Activated gamma-delta T cell treated with Interleukin-2 at 50 U/mL for 16 hours (primary cell): ENCODE data around the gene CMIP.

Experiments
- DNase-seq: peaks from one replicate; pipeline ENCODE4 v3.0.0-alpha.2; 2020

The CMIP gene

DNA sequence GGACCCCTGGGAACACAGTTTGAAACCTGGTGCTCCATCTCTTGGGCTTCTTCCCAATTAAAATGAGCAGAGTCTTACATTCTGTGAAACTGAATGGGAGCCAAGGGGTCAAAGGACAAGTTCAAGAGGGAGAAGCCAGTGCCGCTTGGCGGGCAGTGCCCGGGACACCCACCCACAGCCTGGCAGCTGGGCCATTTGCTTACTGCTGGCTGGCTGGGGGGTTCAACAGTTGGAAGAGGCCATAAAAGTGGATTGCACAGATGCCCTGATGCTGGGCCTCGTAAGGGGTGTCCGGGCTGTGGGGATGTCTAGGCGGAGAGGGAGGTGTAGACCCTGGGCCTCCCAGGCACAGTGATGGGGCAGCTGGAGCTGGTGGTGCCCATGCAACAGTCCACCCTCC, 52.1 kb downstream of the CMIP start:
- DNase-seq = no peak

DNA sequence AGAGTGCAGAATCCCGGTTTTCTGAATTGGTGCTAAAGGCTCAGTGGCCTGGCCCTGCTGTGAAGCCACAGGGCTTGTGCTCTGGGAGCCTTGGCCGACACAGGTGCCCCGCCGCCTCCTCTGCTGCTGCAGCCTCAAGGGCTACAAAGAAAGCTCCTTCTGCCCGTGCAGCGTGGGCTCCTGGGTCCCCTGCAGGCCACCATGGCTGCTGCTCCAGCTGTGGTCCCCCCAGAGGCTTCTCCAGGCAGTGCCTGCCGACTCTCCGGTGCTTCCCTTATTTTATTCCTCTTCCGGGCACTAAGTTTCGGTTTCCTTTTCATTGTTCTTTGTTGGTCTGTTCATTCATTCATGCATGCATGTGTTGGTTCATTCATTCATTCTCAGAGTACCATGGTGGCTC, 53.1 kb downstream of the CMIP start:
- no peak for DNase-seq

DNA sequence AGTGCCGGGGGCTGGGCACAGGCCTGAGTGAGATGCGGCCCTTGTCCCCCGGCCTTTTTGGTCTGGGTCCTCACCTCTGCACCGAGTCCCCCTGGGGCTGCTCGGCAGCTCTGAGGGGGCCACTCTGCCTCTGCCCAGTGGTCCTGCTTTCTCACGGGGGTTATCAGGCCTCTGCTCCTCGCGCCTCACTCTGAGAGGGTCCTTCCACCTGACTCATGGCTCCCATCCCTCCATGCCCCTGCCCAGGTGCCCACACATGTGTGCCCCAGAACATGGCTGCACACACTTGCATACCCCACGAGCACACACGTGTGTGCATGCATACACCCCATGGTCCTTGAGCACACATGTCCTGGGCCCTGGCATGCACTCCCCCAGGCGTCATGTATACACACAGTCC, 53.7 kb downstream of the CMIP start:
- no peak for DNase-seq

DNA sequence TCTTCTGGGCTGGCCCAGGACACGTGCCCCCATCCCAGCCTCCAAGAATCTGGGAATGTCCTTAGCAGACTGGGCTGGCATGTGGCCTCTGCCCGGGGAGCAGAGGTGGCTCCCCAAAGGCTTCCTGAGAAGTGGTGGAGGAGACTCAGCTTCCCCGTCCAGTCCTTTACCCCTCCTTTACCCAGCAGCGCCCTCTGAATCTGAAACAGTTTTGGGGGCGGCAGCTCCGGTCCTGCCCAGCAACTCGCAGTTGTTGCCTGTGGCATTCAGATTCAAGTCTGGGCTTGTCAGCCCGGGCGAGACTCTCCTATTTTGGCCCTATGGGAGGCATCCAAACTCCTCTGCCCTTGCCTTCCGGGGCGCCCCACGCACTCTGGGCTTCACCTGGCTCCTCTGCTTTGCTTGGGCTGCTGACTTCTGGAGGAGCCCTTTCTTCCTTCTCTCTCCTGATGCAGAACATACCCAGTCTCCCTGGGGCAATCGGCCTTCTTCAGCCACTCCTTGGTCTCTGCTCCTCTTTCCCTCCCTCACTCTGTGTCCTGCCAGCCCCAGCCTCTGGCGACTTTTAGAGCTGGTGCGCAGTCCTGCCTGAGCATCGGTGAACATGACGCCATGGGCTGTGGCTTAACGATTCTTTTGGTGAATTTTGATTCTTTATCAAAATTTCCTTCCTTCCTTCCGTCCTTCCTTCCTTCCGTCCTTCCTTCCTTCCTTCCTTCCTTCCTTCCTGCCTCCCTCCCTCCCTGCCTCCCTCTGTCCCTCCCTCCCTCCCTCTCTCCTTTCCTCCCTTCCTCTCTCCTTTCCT, 55.2 kb downstream of the CMIP start:
- no peak for DNase-seq

DNA sequence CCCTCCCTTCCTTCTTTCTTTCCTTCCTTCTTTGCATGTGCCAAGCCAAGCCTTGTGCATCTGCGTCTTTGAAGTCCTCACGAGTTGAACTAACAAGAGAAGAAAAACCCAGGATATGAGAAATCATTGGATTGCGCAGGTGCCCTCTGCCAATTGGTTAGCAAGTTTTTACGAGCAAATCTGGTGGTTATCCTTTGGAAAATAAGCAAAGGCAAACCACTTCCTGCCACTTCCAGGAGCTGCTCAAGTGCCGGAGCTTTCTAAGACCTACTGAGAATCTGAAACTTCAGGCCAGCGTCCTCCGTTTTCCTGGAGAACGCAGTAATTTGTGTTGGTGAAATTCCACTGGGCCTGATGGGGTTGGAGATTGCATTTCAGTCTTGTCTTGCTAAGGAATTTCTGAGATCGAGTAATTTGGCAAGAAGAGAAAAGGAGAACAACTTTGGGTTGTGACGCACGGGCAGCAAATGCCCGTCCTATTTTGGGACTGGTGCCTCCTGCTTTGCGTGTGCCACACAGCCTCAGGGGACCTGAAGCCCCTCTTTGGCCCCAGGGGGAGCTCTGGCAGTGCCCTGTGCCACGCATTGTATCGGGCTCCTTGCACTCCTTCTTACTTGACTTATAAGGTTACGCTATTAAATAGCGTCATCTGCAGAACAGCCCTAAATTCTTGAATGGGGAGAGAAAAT, 56.4 kb downstream of the CMIP start:
- no peak for DNase-seq

DNA sequence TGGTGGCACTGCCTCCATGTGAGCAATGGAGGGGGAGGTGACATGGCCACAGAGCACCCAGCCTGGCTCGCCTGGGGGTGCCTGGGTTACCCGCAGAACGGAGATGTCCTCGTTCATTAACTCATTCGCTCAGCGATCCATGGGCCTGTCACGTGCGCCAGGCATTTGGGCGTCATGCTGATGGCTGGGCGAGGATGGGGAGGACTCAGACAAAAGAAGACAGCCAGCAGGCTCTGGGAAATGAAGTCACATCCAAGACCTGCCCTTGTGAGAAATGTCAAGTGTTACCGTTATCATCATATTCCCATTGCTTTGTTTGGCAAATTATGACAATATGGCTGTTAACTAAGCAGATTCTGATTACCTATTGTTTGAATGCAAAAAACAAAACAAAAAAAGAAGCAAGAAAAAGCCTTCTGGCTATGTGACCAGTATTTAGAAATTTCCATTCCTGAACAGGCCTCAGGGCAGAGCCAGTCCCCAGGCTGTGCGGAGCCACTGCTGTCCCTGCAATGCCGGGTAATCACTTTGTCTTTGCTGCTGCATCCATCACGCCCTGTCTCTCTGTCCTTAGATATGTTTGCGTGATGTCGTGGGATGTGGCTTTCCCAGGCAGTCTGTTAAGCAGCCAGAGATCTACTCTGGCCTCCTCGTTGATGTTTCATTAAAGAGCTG, 57.9 kb downstream of the CMIP start:
- no peak for DNase-seq

DNA sequence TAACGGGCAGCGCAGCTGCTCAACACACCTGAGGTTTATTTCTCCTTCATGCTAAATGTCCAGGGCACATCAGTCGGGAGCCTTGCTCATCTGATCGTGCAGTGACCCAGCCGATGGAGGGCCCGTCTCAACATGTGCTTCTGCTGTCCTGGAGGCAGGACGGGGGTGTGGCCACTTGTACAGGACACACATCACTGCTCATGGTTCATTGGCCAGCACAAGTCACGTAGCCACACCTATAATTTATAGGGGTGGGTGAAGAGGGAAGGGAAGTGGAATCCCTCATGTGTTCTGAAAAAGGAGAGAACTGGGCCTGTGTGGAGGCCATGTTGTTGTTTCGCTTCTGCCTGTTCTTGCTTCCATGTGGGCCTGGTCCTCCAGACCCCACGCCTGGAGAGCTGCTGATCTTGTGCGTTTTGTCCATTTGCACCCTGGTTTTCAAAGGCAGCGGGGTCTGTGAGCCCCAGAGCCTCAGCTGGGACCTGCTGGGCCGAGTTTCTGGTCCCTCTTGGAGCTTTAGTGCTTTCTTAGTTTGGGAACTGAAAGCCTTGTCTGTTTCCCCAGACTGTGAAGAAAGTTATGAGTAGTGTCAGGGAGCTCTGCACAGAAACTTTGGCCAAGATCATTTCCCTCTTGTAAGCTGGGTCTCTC, 60.5 kb downstream of the CMIP start:
- no peak for DNase-seq

DNA sequence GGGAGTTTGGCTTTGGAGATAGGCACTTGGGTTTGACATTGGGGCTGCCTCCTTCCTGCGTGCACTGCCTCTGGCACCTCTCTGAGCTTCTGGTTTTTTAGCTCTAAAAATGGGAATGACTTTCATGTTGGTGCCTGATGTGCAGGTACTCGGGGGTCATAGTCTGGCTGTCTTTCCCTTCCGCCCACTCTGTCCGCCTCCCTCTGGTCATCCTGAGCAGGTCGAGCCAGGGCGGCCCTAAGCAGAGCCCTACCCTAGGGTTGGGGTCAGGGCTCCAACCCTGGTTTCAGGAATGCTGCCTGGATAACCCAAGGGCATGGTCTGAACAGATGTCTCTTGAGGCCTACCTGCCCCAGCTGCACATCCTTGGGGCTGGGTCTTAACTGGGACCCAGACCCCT, 64.8 kb downstream of the CMIP start:
- no peak for DNase-seq

DNA sequence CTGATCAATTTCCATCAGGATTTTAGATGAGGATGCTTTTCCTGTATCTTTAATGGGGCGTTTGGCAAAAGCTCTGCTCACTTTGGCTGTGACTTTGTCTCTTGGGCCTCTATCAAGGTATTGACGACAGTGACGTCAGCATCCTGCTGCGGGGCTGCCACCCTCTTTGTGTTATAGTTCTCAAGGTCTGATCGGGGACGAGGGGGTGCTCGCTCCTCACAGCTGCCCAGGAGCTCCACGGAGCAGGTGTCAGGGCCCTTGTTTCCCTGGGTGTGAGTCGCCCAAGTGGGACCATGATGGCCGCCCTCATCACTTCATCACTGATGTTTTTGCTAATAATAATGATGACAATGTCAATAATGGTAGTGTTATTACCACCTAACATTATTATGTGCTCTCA, 65.4 kb downstream of the CMIP start:
- no peak for DNase-seq

DNA sequence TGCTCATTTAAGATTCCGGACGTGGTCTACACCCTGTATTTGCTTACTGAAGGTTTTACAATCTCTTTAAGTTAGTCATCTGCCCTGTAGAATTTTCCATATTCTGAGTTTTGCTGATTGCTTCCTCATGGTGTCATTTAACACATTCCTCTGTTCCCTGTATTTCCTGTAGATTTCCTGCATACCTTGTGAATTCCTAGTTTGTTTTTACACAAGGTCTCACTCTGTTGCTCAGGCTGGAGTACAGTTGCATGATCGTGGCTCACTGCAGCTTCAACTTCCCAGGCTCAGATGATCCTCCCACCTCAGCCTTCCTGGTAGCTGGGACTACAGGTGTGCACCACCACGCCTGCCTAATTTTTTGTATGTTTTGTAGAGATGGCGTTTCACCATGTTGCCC, 66.8 kb downstream of the CMIP start:
- DNase-seq = no peak

DNA sequence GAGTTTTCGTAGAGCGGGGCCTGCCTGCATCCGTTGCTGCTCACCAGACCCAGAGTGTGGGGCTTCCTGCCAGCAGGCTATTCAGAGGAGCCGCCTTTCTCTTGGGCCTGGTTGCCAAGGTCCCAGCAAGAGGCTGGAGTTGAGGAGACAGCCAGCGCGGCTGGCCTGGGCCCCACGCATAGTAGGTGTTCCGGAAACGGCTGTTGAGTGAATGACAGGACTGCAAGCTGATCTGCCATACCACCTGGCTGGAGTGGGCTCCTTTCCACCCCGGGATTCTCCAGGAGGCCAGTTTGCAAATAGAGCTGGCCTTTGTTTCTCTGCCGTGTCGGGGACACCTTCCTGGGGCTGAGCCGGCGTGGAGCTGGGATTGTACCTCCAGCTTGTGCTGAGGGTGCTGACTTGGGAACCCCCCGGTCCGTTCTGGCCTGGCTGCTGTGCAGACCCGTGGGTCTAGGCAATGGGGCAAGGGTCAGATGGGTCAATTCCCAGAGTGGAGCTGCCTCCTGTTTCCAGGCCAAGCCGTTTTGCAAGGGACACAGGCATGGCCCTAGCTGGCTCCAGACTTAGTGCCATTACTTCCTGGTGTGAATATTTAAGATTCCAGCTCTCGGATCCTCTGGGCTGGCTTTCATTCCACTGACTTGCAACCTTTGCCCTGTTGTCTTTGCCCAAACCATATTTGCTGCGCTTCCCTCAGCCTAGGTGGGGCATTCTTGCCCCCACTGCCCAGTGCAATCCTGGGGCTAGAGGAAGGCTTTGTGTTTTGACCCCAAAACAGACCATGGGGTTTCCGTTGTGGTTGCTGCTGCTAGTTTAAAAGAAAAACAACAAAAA, 68.8 kb downstream of the CMIP start:
- DNase-seq = no peak

DNA sequence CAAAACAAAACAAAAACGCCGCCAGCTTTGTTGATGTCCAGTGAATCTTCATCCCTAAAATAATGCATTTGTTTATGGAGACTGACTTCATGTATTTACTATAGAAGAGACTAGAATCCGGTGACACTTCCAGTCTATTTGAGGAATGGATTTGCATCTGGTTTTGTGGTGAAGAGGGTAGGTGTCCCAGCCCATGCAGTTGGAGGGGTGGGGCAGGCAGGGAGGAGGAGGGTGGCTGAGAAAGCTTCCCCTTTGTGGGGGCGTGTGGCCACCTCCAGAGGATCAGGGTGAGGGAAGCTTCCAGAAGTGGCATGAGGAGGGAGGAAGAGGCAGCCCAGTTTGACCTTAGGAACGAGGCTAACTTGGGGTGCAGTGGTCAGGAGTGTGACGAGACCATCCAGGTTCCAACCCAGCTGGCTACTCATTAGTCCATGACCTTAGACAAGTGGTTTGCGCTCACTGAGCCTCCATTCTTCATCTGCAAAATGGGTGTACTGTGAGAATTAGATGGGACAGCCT, 69.5 kb downstream of the CMIP start:
- DNase-seq = no peak

DNA sequence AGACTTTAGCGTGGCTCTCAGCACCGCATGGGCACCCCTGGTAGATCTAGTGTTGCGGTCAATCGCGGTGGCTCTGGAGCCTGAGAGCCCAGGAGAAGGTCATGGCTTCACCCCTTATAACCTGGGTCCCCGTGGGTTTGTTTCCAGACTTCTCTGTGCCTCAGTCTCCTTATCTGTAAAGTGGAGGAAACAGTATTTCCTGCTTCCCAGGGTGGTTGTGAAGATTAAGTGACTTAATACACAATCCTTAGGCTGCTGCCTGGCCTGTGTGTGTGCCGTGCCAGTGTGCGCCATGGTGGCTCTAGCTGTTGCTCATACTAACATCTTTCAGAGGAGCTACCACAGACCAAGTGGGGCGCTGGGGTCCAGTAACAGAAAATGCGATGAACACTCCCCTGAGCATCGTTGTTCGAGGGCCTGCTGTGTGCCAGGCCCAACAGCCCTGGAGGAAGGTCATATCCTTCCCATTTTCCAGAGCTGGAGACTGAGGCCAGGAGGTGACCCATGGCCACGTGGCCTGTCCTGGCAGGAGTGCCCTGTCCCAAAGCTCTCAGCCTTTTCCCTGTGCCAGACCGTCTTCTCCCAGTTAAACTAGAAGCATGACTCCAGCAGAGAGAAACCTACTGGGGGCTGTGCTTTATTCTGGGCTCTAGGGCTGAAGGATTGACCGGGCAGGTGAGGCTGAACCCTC, 70.1 kb downstream of the CMIP start:
- DNase-seq = no peak

DNA sequence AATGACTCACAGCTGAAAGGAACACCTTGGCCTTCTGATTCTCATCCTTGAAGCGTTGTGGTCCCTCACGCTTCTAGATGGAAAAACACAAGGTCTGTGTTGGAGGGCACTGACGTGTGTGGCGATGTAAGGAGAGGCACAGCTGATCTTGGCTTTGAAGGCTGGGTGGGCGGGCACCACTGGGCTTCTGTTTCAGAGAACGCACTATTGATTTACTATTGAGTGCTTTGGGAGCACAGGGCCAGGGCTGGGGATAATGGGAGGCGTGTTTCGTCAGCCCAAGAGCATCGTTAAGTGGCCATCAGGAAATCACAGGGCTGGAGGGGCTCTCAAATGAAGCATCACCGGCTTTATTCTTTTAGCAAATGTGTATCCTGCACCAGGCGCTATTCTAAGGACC, 70.7 kb downstream of the CMIP start:
- DNase-seq = no peak

DNA sequence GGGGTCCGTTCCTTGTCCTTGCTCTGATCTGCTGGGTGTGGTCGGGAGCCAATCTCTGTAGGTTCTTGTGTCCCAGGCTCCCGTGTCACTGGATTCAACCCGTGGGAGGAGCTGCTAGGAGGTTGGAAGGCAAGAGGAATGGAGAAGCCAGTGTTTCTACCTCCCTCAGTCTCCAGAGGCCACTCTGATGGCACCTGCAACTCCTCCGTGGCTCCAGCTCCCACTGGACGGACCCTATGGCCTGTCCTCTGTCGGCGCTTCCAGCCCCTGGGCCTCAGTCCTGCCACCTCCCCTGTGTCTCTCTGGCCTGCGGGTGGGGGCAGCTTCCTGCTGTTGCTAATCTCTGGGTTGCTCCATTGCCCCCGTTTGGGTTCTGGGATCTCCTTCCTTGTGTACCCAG, 71.1 kb downstream of the CMIP start:
- no peak for DNase-seq

DNA sequence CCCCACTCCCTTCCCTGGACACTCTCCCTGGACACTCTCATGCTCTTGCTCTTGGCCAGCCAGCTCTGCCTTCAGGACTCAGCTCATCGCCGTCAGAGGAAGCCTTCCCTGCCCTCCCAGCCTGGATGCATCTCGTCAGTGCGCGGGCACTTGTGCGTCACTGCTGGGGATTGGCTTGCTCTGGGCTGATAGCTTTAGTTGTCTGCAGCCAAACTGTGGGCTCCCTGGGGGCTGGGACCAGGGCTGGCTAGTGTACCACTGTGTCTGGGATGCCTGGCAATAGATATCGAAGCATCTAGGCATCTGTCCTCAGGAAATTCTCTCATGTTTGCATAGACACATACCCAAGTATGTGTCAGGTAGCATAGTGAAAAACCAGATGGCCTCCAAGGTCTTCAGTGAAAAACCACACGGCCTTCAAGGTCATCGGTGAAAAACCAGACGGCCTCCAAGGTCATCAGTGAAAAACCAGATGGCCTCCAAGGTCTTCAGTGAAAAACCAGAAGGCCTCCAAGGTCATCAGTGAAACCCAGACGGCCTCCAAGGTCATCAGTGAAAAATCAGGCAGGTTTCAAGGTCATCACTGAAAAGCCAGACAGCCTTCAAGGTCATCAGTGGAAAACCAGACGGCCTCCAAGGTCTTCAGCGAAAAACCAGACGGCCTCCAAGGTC, 72.0 kb downstream of the CMIP start:
- no peak for DNase-seq

DNA sequence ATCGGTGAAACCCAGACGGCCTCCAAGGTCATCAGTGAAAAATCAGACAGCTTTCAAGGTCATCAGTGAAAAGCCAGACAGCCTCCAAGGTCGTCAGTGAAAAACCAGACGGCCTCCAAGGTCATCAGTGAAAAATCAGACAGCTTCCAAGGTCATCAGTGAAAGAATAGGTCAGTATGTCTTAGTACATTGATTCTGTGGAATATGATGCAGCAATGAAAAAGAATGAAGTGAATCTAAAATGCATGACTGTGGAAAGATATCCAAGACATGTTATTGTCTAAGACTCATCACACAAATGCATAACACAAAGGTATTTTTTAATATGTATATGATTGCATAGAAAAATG, 72.5 kb downstream of the CMIP start:
- no peak for DNase-seq

DNA sequence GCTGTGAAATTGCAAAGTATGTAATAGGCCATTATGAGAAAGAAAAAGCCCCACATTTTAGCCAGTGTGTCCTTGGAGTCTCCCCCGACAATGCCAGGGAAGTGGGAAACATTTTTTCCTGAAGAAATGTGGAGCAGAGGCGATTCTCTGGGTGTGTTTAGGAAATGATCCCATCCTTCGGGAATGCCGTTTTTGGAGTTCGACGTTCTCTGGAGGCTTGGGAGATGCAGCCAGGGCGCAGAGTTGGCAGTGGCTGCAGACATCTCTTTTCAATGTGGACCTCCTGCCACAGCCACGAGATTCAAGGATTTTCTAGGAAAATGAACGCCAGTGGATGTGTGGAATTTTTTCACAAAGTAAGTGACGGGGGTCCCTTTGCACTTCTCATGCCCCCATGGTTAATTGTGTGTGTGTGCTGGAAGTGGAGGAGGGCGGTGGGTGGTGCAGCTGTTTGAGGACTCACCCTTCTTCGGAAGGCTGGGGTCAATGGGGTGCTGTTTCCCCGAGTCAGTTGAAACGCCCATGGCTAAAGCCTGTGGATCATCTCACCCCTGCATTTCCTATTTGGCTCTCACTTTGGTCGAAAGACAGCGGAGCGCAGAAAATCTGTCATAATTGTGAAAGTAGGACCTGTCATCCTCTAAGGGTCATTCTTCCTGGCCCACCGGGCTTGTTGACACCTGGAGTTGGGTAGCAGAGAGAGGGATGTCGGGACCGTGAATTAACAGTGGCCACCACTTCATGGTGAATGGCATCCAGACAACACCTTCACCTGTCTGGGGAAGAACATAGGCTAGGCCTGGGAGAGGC, 73.2 kb downstream of the CMIP start:
- no peak for DNase-seq

DNA sequence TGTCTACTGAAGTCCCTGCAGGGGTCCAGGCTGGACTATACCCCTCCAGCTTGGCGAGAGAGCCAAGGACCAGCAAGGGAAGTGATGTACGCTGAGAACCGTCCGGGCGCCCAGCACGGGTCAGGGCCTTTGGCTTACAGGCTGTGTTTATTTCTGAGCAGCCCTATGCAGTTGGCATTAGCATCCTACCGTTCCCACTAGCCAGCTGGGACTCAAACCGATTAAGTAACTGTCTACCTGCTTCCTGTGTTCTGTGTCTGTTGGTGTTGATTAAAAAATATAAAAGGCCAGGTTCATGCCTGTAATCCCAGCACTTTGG, 73.8 kb downstream of the CMIP start:
- DNase-seq = no peak

DNA sequence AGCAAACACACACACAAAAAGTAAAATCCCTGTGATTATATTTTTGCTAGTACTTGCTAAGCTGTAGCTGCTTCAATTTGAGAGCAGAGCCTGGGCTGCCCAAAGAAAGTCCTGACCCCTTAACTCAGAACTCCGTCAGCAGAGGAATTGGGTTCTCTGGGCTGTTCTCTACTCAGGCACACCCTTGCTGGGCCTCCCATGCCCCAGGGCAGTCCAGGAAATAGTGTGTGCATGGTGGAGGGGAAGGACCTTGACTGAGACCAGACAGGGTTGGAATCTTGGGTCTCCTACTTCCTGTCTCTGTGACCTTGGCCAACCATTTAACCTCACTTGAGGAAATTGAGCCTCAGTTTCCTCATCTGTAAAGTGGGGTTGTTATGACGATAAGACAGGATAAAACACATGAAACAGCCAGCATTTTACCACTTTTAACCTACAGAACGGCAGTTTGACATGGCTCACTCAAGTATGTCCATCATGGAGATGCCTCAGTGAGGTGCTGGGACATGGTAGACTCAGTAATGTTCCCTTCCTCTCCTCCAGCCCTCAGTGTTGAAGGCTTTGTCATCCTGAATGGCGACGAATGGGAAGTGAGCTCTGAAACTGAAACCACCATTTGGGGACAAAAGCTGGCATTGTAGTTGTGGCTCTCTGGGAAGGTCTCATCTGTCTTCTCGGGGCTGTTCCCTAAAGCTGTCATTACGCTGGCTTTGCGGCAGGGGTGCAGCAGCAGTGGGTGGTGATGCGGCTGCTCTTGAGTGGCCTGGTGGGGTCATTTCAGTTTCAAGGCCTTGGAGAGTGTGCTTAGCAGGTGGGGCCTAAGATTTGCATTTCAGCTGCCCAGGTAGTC, 74.9 kb downstream of the CMIP start:
- no peak for DNase-seq
